K562 (cell line): ENCODE measurements around the gene AURKB. TPM values are rescaled to one million over a fixed set of nuclear protein-coding genes. Genes with fewer than 3 reads are reported as not detected.

ENCODE experiments used
- GABPA ChIP-seq: fragments of 200-800 bp; sonication (Bioruptor generic); conservative IDR thresholded peaks from 2 replicates; pipeline ENCODE4 v1.6.1; 2016; ENCODE audit warnings: low read depth, missing genetic modification characterization, missing compliant biosample characterization
- KLF1 ChIP-seq: fragments of 450-650 bp; IDR thresholded peaks from 2 replicates; pipeline ENCODE4 v1.6.1; 2016; ENCODE audit warnings: missing genetic modification characterization, missing compliant biosample characterization
- MAFG ChIP-seq: fragments of 450-650 bp; conservative IDR thresholded peaks from 2 replicates; pipeline ENCODE4 v1.6.1; 2016; ENCODE audit warnings: missing genetic modification characterization, missing compliant biosample characterization
- NFIX ChIP-seq: fragments of 250-450 bp; sonication (Bioruptor Pico); IDR thresholded peaks from 2 replicates; pipeline ENCODE4 v1.4.0; 2020; ENCODE audit warnings: low read depth, mild to moderate bottlenecking, moderate library complexity
- PML ChIP-seq: IDR thresholded peaks from 2 replicates; pipeline ENCODE4 v1.6.1; 2012; ENCODE audit warnings: low read length, inconsistent platforms
- POLR3A ChIP-seq: IDR thresholded peaks from 2 replicates; pipeline ENCODE4 v1.6.1; 2011; ENCODE audit warnings: borderline replicate concordance, mild to moderate bottlenecking, moderate library complexity; ENCODE audit not compliant: insufficient read length, insufficient read depth; ENCODE audit errors: extremely low read depth
- SMARCB1 ChIP-seq: IDR thresholded peaks from 2 replicates; pipeline ENCODE4 v1.6.1; 2011; ENCODE audit warnings: improper control_type of control experiment, low read depth; ENCODE audit not compliant: insufficient read length
- SOX6 ChIP-seq: fragments of 450-650 bp; IDR thresholded peaks from 2 replicates; pipeline ENCODE4 v1.6.1; 2014; ENCODE audit warnings: mild to moderate bottlenecking
- SPI1 ChIP-seq: IDR thresholded peaks from 2 replicates; pipeline ENCODE4 v1.6.1; 2011; ENCODE audit warnings: low read depth, low read length, control low read depth, borderline replicate concordance
- TCF3 ChIP-seq: sonication (generic); formaldehyde crosslinking; IDR thresholded peaks from 2 replicates; pipeline ENCODE4 v1.4.0; 2020; ENCODE audit warnings: mild to moderate bottlenecking, missing genetic modification reagents
- TFAP4 ChIP-seq: sonication (generic); formaldehyde crosslinking; IDR thresholded peaks from 2 replicates; pipeline ENCODE4 v1.8.0; 2022; ENCODE audit warnings: missing genetic modification reagents, mild to moderate bottlenecking, moderate library complexity, borderline replicate concordance
- ZBTB9 ChIP-seq: fragments of 450-650 bp; formaldehyde crosslinking; IDR thresholded peaks from 2 replicates; pipeline ENCODE4 v1.4.0; 2020; ENCODE audit warnings: mild to moderate bottlenecking, moderate library complexity
- ZNF140 ChIP-seq: fragments of 250-450 bp; sonication (Bioruptor Pico); IDR thresholded peaks from 2 replicates; pipeline ENCODE4 v1.8.0; 2021; ENCODE audit warnings: moderate library complexity, mild to moderate bottlenecking, inconsistent platforms
- ZNF609 ChIP-seq: sonication (generic); formaldehyde crosslinking; IDR thresholded peaks from 2 replicates; pipeline ENCODE4 v1.8.1; 2023; ENCODE audit warnings: missing genetic modification reagents, mild to moderate bottlenecking, borderline replicate concordance
- ZZZ3 ChIP-seq: fragments of 450-650 bp; IDR thresholded peaks from 2 replicates; pipeline ENCODE4 v1.6.1; 2016; ENCODE audit warnings: antibody characterized with exemption, mild to moderate bottlenecking, moderate library complexity
- polyA plus RNA-seq, 8 experiments: library from polyadenylated mRNA; depleted of rRNA in 4 of 8; stranded (reverse) in 5 of 8; unstranded in 3 of 8; fragments of >200 nt; fragmentation: Nextera tagmentation in 2 of 8; fragmentation: Illumina TruSeq in 1 of 8; extraction: Ambion mirVana in 2 of 8; extraction: Trizol in 1 of 8; gene quantifications; 2 replicates each; pipeline versions ENCODE4 v1.2.1 to v1.2.3, GENCODE V29; 2011 to 2014; ENCODE audit warnings: inconsistent platforms in 1 of 8, missing spikeins in 1 of 8
- total RNA-seq, 7 experiments: library from RNA; depleted of rRNA in 6 of 7; stranded (reverse); fragments of >200 nt in 6 of 7; fragmentation: Illumina TruSeq in 2 of 7; extraction: Trizol in 2 of 7; gene quantifications; 2 replicates each; pipeline versions ENCODE4 v1.2.1 to v1.2.3, GENCODE V29; 2011 to 2021; ENCODE audit warnings: low replicate concordance in 1 of 7
- TF ChIP-seq, protein P1 (sequence below): sonication (generic); formaldehyde crosslinking; IDR thresholded peaks from 2 replicates; pipeline ENCODE4 v1.8.1; 2022; ENCODE audit warnings: missing genetic modification reagents
- TF ChIP-seq, protein P2 (sequence below): fragments of 200-800 bp; sonication (Bioruptor generic); IDR thresholded peaks from 2 replicates; pipeline ENCODE4 v1.6.1; 2017; ENCODE audit warnings: missing genetic modification characterization, missing compliant biosample characterization

AURKB gene
- total and polyA plus RNA-seq, 9 of the 15 experiments (the other 6 are each of a cell fraction or from before 2014, with no cell fraction given) = 27.2 to 114 (median 74.8) TPM

GRCh38 chr17:8209907-8210760, at the start of gene AURKB (continued):
- TF ChIP-seq, protein P1, sequence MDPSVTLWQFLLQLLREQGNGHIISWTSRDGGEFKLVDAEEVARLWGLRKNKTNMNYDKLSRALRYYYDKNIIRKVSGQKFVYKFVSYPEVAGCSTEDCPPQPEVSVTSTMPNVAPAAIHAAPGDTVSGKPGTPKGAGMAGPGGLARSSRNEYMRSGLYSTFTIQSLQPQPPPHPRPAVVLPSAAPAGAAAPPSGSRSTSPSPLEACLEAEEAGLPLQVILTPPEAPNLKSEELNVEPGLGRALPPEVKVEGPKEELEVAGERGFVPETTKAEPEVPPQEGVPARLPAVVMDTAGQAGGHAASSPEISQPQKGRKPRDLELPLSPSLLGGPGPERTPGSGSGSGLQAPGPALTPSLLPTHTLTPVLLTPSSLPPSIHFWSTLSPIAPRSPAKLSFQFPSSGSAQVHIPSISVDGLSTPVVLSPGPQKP (CRISPR knock-in tag) = no peak
- TF ChIP-seq ZNF609 (CRISPR knock-in tag) (no peak), TCF3 (CRISPR knock-in tag) (no peak), NFIX (CRISPR knock-in tag) (no peak), MAFG (tag) (no peak), GABPA (tag) (no peak), KLF1 (tag) (no peak), SMARCB1 (no peak), ZBTB9 (CRISPR knock-in tag) (0 out of 2 replicates have a peak, but pooled peaks have one; percentile 40), PML (peak; percentile 59; the same call in 1 of the 2 replicates), POLR3A (no peak), ZNF140 (CRISPR knock-in tag) (no peak), TFAP4 (CRISPR knock-in tag) (peak; percentile 84), SOX6 (no peak), ZZZ3 (no peak), SPI1 (no peak)
- TF ChIP-seq, protein P2, sequence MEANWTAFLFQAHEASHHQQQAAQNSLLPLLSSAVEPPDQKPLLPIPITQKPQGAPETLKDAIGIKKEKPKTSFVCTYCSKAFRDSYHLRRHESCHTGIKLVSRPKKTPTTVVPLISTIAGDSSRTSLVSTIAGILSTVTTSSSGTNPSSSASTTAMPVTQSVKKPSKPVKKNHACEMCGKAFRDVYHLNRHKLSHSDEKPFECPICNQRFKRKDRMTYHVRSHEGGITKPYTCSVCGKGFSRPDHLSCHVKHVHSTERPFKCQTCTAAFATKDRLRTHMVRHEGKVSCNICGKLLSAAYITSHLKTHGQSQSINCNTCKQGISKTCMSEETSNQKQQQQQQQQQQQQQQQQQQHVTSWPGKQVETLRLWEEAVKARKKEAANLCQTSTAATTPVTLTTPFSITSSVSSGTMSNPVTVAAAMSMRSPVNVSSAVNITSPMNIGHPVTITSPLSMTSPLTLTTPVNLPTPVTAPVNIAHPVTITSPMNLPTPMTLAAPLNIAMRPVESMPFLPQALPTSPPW (CRISPR knock-in tag) = peak; percentile 28; the same call in 1 of the 2 replicates
